ENCODE results near the gene C4orf50.

C4orf50 gene

DNA sequence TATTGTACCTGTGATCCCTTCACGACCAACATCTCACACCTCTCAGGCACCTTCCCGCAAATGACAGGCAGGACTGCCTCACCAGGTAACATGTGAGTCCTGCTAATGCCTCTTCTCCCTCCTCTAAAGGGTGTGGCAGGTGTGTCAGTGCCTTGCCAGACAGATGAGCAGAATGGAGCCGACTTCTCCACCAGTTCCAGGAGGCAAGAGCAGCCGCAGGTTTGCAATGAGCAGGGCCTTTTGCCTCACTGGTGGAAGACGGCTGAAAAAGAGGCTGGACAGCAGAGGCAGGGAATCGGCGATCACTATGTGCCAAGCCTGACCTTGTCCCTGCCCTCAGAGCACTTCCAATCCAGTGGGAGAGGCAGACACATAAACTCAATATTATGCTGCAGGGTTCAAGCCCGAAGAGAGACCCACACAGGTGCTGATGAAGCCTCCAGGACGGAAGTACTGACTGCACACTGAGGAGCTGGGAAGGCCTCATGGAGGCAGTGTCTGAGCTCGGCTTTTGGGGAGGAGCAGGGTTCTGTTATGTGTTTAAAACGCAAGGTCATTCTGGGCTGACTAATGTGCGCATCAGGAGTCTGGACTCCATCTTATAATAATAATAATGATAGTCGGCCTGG lies 57.9 kb downstream of the C4orf50 start:
- no peaks in the 10 kb centered on the region for H3K9me3 ChIP-seq (ENCODE audit: insufficient read depth, low read depth, low read length)
- H3K4me1 ChIP-seq (ENCODE audit: control insufficient read depth in 1 of 2, insufficient read depth in 2 of 2, low read length in 2 of 2): peaks cover 2 to 5% of the 10 kb centered on the region in 2 experiments
- H3K4me2 ChIP-seq (ENCODE audit: low read length): no peak overlapping the region
- H2BK5ac ChIP-seq (ENCODE audit: low read depth, low read length, poor library complexity): no peak overlapping the region
- H4K12ac ChIP-seq (ENCODE audit: low read depth, low read length): no peak overlapping the region
- H2AFZ ChIP-seq (ENCODE audit: insufficient read depth, low read length, poor library complexity): no peak overlapping the region
- H2BK120ac ChIP-seq (ENCODE audit: insufficient read depth, low read length, poor library complexity): no peak overlapping the region
- H4K8ac ChIP-seq (ENCODE audit: low read depth, low read length): no peak overlapping the region
- DNase-seq: no peak
- H2BK12ac ChIP-seq (ENCODE audit: low read length): no peak overlapping the region
- no peaks in the 10 kb centered on the region for H3K27me3 ChIP-seq (ENCODE audit: insufficient read depth, low read length)
- H3K79me2 ChIP-seq (ENCODE audit: control insufficient read depth, insufficient read depth, low read length, poor library complexity): no peaks in the 10 kb centered on the region
- no peak overlapping the region for H3K18ac ChIP-seq (ENCODE audit: low read length)
- no peak overlapping the region for H3K4me3 ChIP-seq (ENCODE audit: low read depth, low read length)
- no peaks in the 10 kb centered on the region for H3K36me3 ChIP-seq (ENCODE audit: control insufficient read depth in 1 of 2, insufficient read depth in 2 of 2, low read length in 2 of 2)
- H3K9ac ChIP-seq (ENCODE audit: low read length): no peak overlapping the region
- no peak overlapping the region for H2AK5ac ChIP-seq (ENCODE audit: low read length)
- no peak overlapping the region for H3K14ac ChIP-seq (ENCODE audit: low read length)
- no CpG with 5 or more reads among the region's 13 CpGs for WGBS (ENCODE audit: extremely low coverage, insufficient coverage, insufficient read length)
- no peak overlapping the region for H3K27ac ChIP-seq (ENCODE audit: low read depth, low read length)
- H3K23ac ChIP-seq (ENCODE audit: low read length): no peak overlapping the region
- no peak overlapping the region for H4K91ac ChIP-seq (ENCODE audit: low read depth, low read length)
- H3K4ac ChIP-seq (ENCODE audit: low read depth, low read length): no peak overlapping the region
- H3K79me1 ChIP-seq (ENCODE audit: low read length): no peaks in the 10 kb centered on the region

- no peak overlapping the region for H2BK120ac ChIP-seq (ENCODE audit: insufficient read depth, low read length, poor library complexity)
Observed at GRCh38 chr4:5959211-5959982, 58.8 kb downstream of the C4orf50 start.

DNA sequence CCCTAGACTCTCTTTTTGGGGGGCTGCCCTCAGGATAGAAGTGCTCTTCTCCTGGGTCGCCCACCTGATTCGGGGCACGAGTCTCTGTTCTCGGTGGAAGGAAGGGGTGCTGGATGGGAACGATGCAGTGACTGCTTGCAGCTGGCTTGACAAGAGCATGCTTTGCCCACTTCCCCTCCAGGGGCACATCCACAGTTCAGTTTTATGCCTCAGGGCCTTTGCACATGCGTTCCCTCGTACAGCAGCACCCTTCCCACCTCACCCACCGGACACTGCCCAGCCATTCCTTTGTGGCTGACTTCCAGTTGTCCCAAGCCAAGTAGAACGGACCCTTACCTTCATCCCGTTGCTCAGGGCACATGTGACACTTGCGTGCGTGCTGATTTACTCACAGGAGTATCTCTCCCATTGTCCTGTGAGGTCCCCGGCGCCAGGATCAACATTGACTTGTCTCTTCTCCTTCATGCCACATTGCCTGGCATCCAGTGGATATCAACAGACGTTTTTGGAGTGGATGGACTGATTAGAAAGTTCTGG lies 60.0 kb downstream of the C4orf50 start:
- H3K23ac ChIP-seq (ENCODE audit: low read length): no peak overlapping the region
- no peak overlapping the region for H3K4ac ChIP-seq (ENCODE audit: low read depth, low read length)
- no peaks in the 10 kb centered on the region for H3K36me3 ChIP-seq (ENCODE audit: control insufficient read depth in 1 of 2, insufficient read depth in 2 of 2, low read length in 2 of 2)
- DNase-seq: no peak
- no peak overlapping the region for H3K27ac ChIP-seq (ENCODE audit: low read depth, low read length)
- no peaks in the 10 kb centered on the region for H3K9me3 ChIP-seq (ENCODE audit: insufficient read depth, low read depth, low read length)
- H4K8ac ChIP-seq (ENCODE audit: low read depth, low read length): no peak overlapping the region
- no CpG with 5 or more reads among the region's 15 CpGs for WGBS (ENCODE audit: extremely low coverage, insufficient coverage, insufficient read length)
- H4K91ac ChIP-seq (ENCODE audit: low read depth, low read length): no peak overlapping the region
- no peak overlapping the region for H3K4me2 ChIP-seq (ENCODE audit: low read length)
- no peak overlapping the region for H2AFZ ChIP-seq (ENCODE audit: insufficient read depth, low read length, poor library complexity)
- H3K4me3 ChIP-seq (ENCODE audit: low read depth, low read length): no peak overlapping the region
- no peaks in the 10 kb centered on the region for H3K79me2 ChIP-seq (ENCODE audit: control insufficient read depth, insufficient read depth, low read length, poor library complexity)
- peaks cover 2 to 5% of the 10 kb centered on the region in 2 experiments for H3K4me1 ChIP-seq (ENCODE audit: control insufficient read depth in 1 of 2, insufficient read depth in 2 of 2, low read length in 2 of 2)
- no peak overlapping the region for H2BK12ac ChIP-seq (ENCODE audit: low read length)
- no peaks in the 10 kb centered on the region for H3K79me1 ChIP-seq (ENCODE audit: low read length)
- H2BK5ac ChIP-seq (ENCODE audit: low read depth, low read length, poor library complexity): no peak overlapping the region
- no peak overlapping the region for H3K14ac ChIP-seq (ENCODE audit: low read length)
- no peak overlapping the region for H4K12ac ChIP-seq (ENCODE audit: low read depth, low read length)
- no peak overlapping the region for H3K9ac ChIP-seq (ENCODE audit: low read length)
- H2BK120ac ChIP-seq (ENCODE audit: insufficient read depth, low read length, poor library complexity): no peak overlapping the region
- no peak overlapping the region for H2AK5ac ChIP-seq (ENCODE audit: low read length)
- no peak overlapping the region for H3K18ac ChIP-seq (ENCODE audit: low read length)
- no peaks in the 10 kb centered on the region for H3K27me3 ChIP-seq (ENCODE audit: insufficient read depth, low read length)

More at GRCh38 chr4:5959211-5959982, 58.8 kb downstream of the C4orf50 start:
- Histone ChIP-seq H3K4me3 (ENCODE audit: low read depth, low read length) (no peak overlapping the region), H3K79me2 (ENCODE audit: control insufficient read depth, insufficient read depth, low read length, poor library complexity) (no peaks in the 10 kb centered on the region), H3K79me1 (ENCODE audit: low read length) (no peaks in the 10 kb centered on the region), H3K4me1 (ENCODE audit: control insufficient read depth in 1 of 2, insufficient read depth in 2 of 2, low read length in 2 of 2) (peaks cover 2 to 5% of the 10 kb centered on the region in 2 experiments), H3K14ac (ENCODE audit: low read length) (no peak overlapping the region), H3K9me3 (ENCODE audit: insufficient read depth, low read depth, low read length) (no peaks in the 10 kb centered on the region), H4K91ac (ENCODE audit: low read depth, low read length) (no peak overlapping the region), H3K27me3 (ENCODE audit: insufficient read depth, low read length) (no peaks in the 10 kb centered on the region), H4K8ac (ENCODE audit: low read depth, low read length) (no peak overlapping the region), H3K27ac (ENCODE audit: low read depth, low read length) (no peak overlapping the region), H3K9ac (ENCODE audit: low read length) (no peak overlapping the region), H3K36me3 (ENCODE audit: control insufficient read depth in 1 of 2, insufficient read depth in 2 of 2, low read length in 2 of 2) (no peaks in the 10 kb centered on the region), H2BK5ac (ENCODE audit: low read depth, low read length, poor library complexity) (no peak overlapping the region), H2AK5ac (ENCODE audit: low read length) (no peak overlapping the region), H4K12ac (ENCODE audit: low read depth, low read length) (no peak overlapping the region), H2BK12ac (ENCODE audit: low read length) (no peak overlapping the region), H3K23ac (ENCODE audit: low read length) (no peak overlapping the region), H2AFZ (ENCODE audit: insufficient read depth, low read length, poor library complexity) (no peak overlapping the region), H3K4ac (ENCODE audit: low read depth, low read length) (no peak overlapping the region), H3K4me2 (ENCODE audit: low read length) (no peak overlapping the region), H3K18ac (ENCODE audit: low read length) (no peak overlapping the region)
- DNase-seq: no peak
- WGBS (ENCODE audit: extremely low coverage, insufficient coverage, insufficient read length): no CpG with 5 or more reads among the region's 20 CpGs

- Histone ChIP-seq H2AK5ac (ENCODE audit: low read length) (no peak overlapping the region), H3K4me3 (ENCODE audit: low read depth, low read length) (no peak overlapping the region), H3K79me2 (ENCODE audit: control insufficient read depth, insufficient read depth, low read length, poor library complexity) (no peaks in the 10 kb centered on the region), H3K27me3 (ENCODE audit: insufficient read depth, low read length) (no peaks in the 10 kb centered on the region), H4K91ac (ENCODE audit: low read depth, low read length) (no peak overlapping the region), H3K18ac (ENCODE audit: low read length) (no peak overlapping the region), H3K4me2 (ENCODE audit: low read length) (no peak overlapping the region), H3K4me1 (ENCODE audit: control insufficient read depth in 1 of 2, insufficient read depth in 2 of 2, low read length in 2 of 2) (peaks cover 2 to 5% of the 10 kb centered on the region in 2 experiments), H3K36me3 (ENCODE audit: control insufficient read depth in 1 of 2, insufficient read depth in 2 of 2, low read length in 2 of 2) (no peaks in the 10 kb centered on the region), H2BK12ac (ENCODE audit: low read length) (no peak overlapping the region), H3K14ac (ENCODE audit: low read length) (no peak overlapping the region), H3K27ac (ENCODE audit: low read depth, low read length) (no peak overlapping the region), H3K9ac (ENCODE audit: low read length) (no peak overlapping the region), H2AFZ (ENCODE audit: insufficient read depth, low read length, poor library complexity) (no peak overlapping the region), H3K9me3 (ENCODE audit: insufficient read depth, low read depth, low read length) (no peaks in the 10 kb centered on the region), H2BK120ac (ENCODE audit: insufficient read depth, low read length, poor library complexity) (no peak overlapping the region), H3K79me1 (ENCODE audit: low read length) (no peaks in the 10 kb centered on the region), H3K4ac (ENCODE audit: low read depth, low read length) (no peak overlapping the region), H4K8ac (ENCODE audit: low read depth, low read length) (no peak overlapping the region), H3K23ac (ENCODE audit: low read length) (no peak overlapping the region), H2BK5ac (ENCODE audit: low read depth, low read length, poor library complexity) (no peak overlapping the region), H4K12ac (ENCODE audit: low read depth, low read length) (no peak overlapping the region)
- DNase-seq: no peak
- no CpG with 5 or more reads among the region's 16 CpGs for WGBS (ENCODE audit: extremely low coverage, insufficient coverage, insufficient read length)
Observed at GRCh38 chr4:5957076-5957475, 61.2 kb downstream of the C4orf50 start.
